ENCODE measurements around the gene CLBA1.

The CLBA1 gene

GRCh38 chr14:104992501-104992900 lies 6.9 kb downstream of the CLBA1 start:
- peaks cover 5 to 49% of the 10 kb centered on the region in 2 experiments; a peak in 2 of 3 replicates for H3K36me3 ChIP-seq (ENCODE audit: control insufficient read depth in 2 of 2, insufficient read depth in 1 of 2, low read length in 2 of 2)
- TF ChIP-seq ZNF596 (tag by site-specific recombination; IDR thresholded peaks at IDR 0.05), result no peak
- H3K9me3 ChIP-seq (ENCODE audit: control insufficient read depth, insufficient read depth, low read depth, low read length), result no peaks in the 10 kb centered on the region
- ChIA-PET CTCF (no interaction called here), POLR2A (no interaction called here)
- no peak overlapping the region for H3K27ac ChIP-seq (ENCODE audit: extremely low read depth, low read depth, low read length)
- no peak overlapping the region for H3K4me3 ChIP-seq (ENCODE audit: low read depth, low read length)
- no peaks in the 10 kb centered on the region for H3K4me1 ChIP-seq (ENCODE audit: control insufficient read depth, insufficient read depth, low read length)

- no peak for TF ChIP-seq ZNF404 (tag by site-specific recombination; IDR thresholded peaks at IDR 0.05)
- TF ChIP-seq ZNF138 (tag by site-specific recombination; IDR thresholded peaks at IDR 0.05; ENCODE audit: borderline replicate concordance), result no peak
- no peak for TF ChIP-seq ZNF280C (tag by site-specific recombination; IDR thresholded peaks at IDR 0.05)
- no peak for TF ChIP-seq ZNF248 (tag by site-specific recombination; IDR thresholded peaks at IDR 0.05)
- no peak for TF ChIP-seq ZNF433 (tag by site-specific recombination; IDR thresholded peaks at IDR 0.05; ENCODE audit: low read depth)
- Histone ChIP-seq H3K27ac (ENCODE audit: extremely low read depth, low read depth, low read length) (no peak overlapping the region), H3K4me1 (ENCODE audit: control insufficient read depth, insufficient read depth, low read length) (no peaks in the 10 kb centered on the region), H3K36me3 (ENCODE audit: control insufficient read depth in 2 of 2, insufficient read depth in 1 of 2, low read length in 2 of 2) (peaks cover 5 to 49% of the 10 kb centered on the region in 2 experiments; a peak in 2 of 3 replicates), H3K4me3 (ENCODE audit: low read depth, low read length) (no peak overlapping the region), H3K9me3 (ENCODE audit: control insufficient read depth, insufficient read depth, low read depth, low read length) (no peaks in the 10 kb centered on the region)
- ChIA-PET CTCF (interaction anchor here (1.0 kb wide), 1 partner anchor 26 kb away, joined by 3 read pairs; no protein-coding TSS in a partner anchor), POLR2A (no interaction called here)
Observed at GRCh38 chr14:104993306-104993705, 7.7 kb downstream of the CLBA1 start.

- no peak overlapping the region for H3K27ac ChIP-seq (ENCODE audit: extremely low read depth, low read depth, low read length)
- no peak overlapping the region for H3K4me3 ChIP-seq (ENCODE audit: low read depth, low read length)
- no peaks in the 10 kb centered on the region for H3K4me1 ChIP-seq (ENCODE audit: control insufficient read depth, insufficient read depth, low read length)
- TF ChIP-seq PRDM1 (tag by site-specific recombination; IDR thresholded peaks at IDR 0.05) (no peak), HOXC10 (CRISPR knock-in tag; IDR thresholded peaks at IDR 0.05) (no peak), ZNF223 (tag by site-specific recombination; IDR thresholded peaks at IDR 0.05) (no peak), SCRT1 (tag by site-specific recombination; IDR thresholded peaks at IDR 0.05; ENCODE audit: borderline replicate concordance) (peak; percentile 97), ZIC2 (tag by site-specific recombination; IDR thresholded peaks at IDR 0.05) (peak; percentile 85), SCRT2 (tag by site-specific recombination; IDR thresholded peaks at IDR 0.05) (peak; percentile 97), PBX3 (CRISPR knock-in tag; IDR thresholded peaks at IDR 0.05) (no peak), ZNF843 (tag by site-specific recombination; IDR thresholded peaks at IDR 0.05) (no peak), ZNF701 (tag by site-specific recombination; IDR thresholded peaks at IDR 0.05) (no peak), ZNF692 (tag by site-specific recombination; IDR thresholded peaks at IDR 0.05) (peak; percentile 82), PATZ1 (tag by site-specific recombination; IDR thresholded peaks at IDR 0.05) (no peak), ZNF433 (tag by site-specific recombination; IDR thresholded peaks at IDR 0.05; ENCODE audit: low read depth) (no peak), ZNF521 (tag by site-specific recombination; IDR thresholded peaks at IDR 0.05) (no peak)
- ChIA-PET CTCF (interaction anchor here (0.6 to 1.0 kb wide), 4 partner anchors 25 to 358 kb away, joined by 3 to 5 read pairs (median 4); no protein-coding TSS in a partner anchor), POLR2A (no interaction called here)
- no peaks in the 10 kb centered on the region for H3K9me3 ChIP-seq (ENCODE audit: control insufficient read depth, insufficient read depth, low read depth, low read length)
- peaks cover 5 to 47% of the 10 kb centered on the region in 2 experiments; a peak in 2 of 3 replicates for H3K36me3 ChIP-seq (ENCODE audit: control insufficient read depth in 2 of 2, insufficient read depth in 1 of 2, low read length in 2 of 2)
Observed at GRCh38 chr14:104993808-104994591, 8.4 kb downstream of the CLBA1 start.
